Hair follicular keratinocyte (primary cell): ENCODE results near the gene SGF29. TPM values are rescaled to one million over a fixed set of nuclear protein-coding genes. Genes with fewer than 3 reads are reported as not detected.

Experiments used
- total RNA-seq: library from RNA; depleted of rRNA; stranded (reverse); fragments of >200 nt; gene quantifications from 2 replicates; pipeline ENCODE4 v1.2.3, GENCODE V29; 2015

The SGF29 gene
- total RNA-seq, result 14.3 and 17.2 TPM in 2 replicates

GRCh38 chr16:28553776-28554633 lies at the start of gene SGF29:
SGF29 (plus strand) TSS chr16:28553920; CDS start chr16:28581070, 27,150 bp downstream.

GRCh38 chr16:28538733-28539596 lies 14.8 kb upstream of the SGF29 start, which contains the start of gene NUPR1:
NUPR1 (minus strand) TSS chr16:28538974; CDS start chr16:28538907, 67 bp downstream.

GRCh38 chr16:28596840-28597691 lies 43.3 kb downstream of the SGF29 start, which contains the start of gene SULT1A2:
SULT1A2 (minus strand) TSS chr16:28597050; CDS start chr16:28595930, 1,120 bp downstream.

GRCh38 chr16:28609631-28610594 lies 56.2 kb downstream of the SGF29 start, which contains the start of gene SULT1A1:
SULT1A1 (minus strand) TSS chr16:28610044; CDS start chr16:28608855, 1,189 bp downstream.

GRCh38 chr16:28637765-28638164 lies 84.0 kb downstream of the SGF29 start, which contains the start of gene NPIPB8:
NPIPB8 (plus strand) TSS chr16:28638065; CDS start chr16:28638361, 296 bp downstream.

Other genes starting within 250 kb of the SGF29 start
- gene NPIPB6, start 190.4 kb upstream of the SGF29 start, total RNA-seq, result 0.04 and 0.47 TPM in 2 replicates
- gene EIF3CL, start 150.1 kb upstream of the SGF29 start, total RNA-seq, result 107 and 134 TPM in 2 replicates
- not detected in 2 replicates for gene NPIPB7, start 81.6 kb upstream of the SGF29 start, total RNA-seq
- gene CLN3, start 61.8 kb upstream of the SGF29 start, total RNA-seq, result 4.5 and 9.3 TPM in 2 replicates
- gene APOBR, start 59.3 kb upstream of the SGF29 start, total RNA-seq, result 0.04 TPM in 1 of 2 replicates, not detected in the other
- gene IL27, start 47.1 kb upstream of the SGF29 start, total RNA-seq, result not detected in 2 replicates
- gene NUPR1, start 14.9 kb upstream of the SGF29 start, total RNA-seq, result 20.5 and 35.1 TPM in 2 replicates
- gene SULT1A2, start 43.1 kb downstream of the SGF29 start, total RNA-seq, result 0.23 TPM in 1 of 2 replicates, not detected in the other
- 5.2 and 7.3 TPM in 2 replicates for gene SULT1A1, start 56.1 kb downstream of the SGF29 start, total RNA-seq
- gene NPIPB8, start 84.1 kb downstream of the SGF29 start, total RNA-seq, result 0.11 TPM in 1 of 2 replicates, not detected in the other
- 151 and 224 TPM in 2 replicates for gene EIF3C, start 157.5 kb downstream of the SGF29 start, total RNA-seq
- gene NPIPB9, start 197.9 kb downstream of the SGF29 start, total RNA-seq, result 0.23 TPM in 1 of 2 replicates, not detected in the other